Activated naive CD8-positive, alpha-beta T cell (primary cell): ENCODE results near the gene YWHAE.

ENCODE experiments used
- H3K27ac Mint-ChIP-seq: one replicate; pipeline ENCODE4 v1.8.0; 2021; ENCODE audit warnings: mixed read lengths
- H3K27me3 Mint-ChIP-seq: one replicate; pipeline ENCODE4 v1.8.0; 2021; ENCODE audit warnings: mixed read lengths
- H3K36me3 Mint-ChIP-seq: one replicate; pipeline ENCODE4 v1.8.0; 2021; ENCODE audit warnings: mixed read lengths
- H3K4me1 Mint-ChIP-seq: one replicate; pipeline ENCODE4 v1.8.0; 2021; ENCODE audit warnings: low read depth, mixed read lengths
- H3K4me3 Mint-ChIP-seq: one replicate; pipeline ENCODE4 v1.8.0; 2021; ENCODE audit warnings: mild to moderate bottlenecking, mixed read lengths
- H3K9me3 Mint-ChIP-seq: one replicate; pipeline ENCODE4 v1.8.0; 2021; ENCODE audit warnings: low read depth, mixed read lengths

The YWHAE gene

DNA sequence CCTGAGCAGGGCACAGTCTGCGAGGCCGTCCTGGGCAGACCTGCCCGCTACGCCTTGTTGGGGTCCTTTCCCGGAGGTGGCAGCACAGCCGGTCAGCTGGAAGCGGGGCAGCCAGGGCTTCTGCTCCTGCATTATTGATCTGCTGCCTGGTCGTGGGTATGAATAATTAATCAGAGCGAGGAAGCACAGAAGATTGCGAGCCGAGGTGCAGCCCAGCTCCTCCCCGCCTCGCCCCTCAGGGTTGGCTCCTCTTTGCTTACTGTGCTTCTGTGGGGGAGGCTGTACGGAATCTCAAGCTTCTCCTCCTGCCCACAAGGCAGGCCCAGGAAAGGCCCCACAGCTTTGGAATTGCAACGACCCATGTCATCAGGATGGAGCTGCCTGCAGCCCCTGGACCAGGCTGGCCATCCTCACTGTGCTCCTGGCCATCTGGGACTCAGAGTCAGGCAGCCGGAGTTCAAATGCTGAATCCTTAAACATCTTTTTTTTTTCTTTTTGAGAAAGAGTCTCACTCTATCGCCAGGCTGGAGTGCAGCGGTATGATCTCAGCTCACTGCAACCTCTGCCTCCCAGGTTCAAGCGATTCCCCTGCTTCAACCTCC lies 95.0 kb downstream of the YWHAE start:
- peaks cover 2% of the 10 kb centered on the region for H3K4me1 Mint-ChIP-seq
- H3K4me3 Mint-ChIP-seq = no peak overlapping the region
- no peaks in the 10 kb centered on the region for H3K36me3 Mint-ChIP-seq
- no peaks in the 10 kb centered on the region for H3K9me3 Mint-ChIP-seq
- H3K27ac Mint-ChIP-seq = no peak overlapping the region
- peaks cover 6% of the 10 kb centered on the region for H3K27me3 Mint-ChIP-seq

DNA sequence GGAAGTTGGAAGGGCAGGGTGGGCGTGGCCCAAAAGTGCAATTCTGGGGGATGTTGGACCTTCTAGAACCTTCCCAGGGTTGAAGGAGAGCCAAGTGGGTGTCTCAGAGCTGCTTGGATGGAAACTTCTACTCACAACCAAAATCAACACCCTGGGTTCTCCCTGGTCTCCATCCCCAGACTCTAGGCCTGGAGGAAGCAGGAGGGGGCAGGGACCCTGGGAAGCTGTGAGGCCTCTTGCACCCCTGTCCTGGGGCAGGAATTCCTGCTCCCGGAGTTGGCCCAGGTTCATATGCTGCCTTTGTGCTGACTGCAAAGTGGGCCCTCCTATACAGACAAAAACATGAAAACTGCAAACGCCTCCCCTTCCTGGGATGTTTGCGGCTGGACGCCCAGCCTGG lies 95.5 kb downstream of the YWHAE start:
- no peak overlapping the region for H3K4me3 Mint-ChIP-seq
- H3K27me3 Mint-ChIP-seq = peaks cover 6% of the 10 kb centered on the region
- no peak overlapping the region for H3K27ac Mint-ChIP-seq
- peaks cover 2% of the 10 kb centered on the region for H3K4me1 Mint-ChIP-seq
- no peaks in the 10 kb centered on the region for H3K9me3 Mint-ChIP-seq
- H3K36me3 Mint-ChIP-seq = no peaks in the 10 kb centered on the region

GRCh38 chr17:1302761-1303160 lies 97.3 kb downstream of the YWHAE start:
- Mint-ChIP-seq H3K4me3 (no peak overlapping the region), H3K9me3 (no peaks in the 10 kb centered on the region), H3K27me3 (peaks cover 7% of the 10 kb centered on the region), H3K27ac (no peak overlapping the region), H3K4me1 (peaks cover 10% of the 10 kb centered on the region), H3K36me3 (no peaks in the 10 kb centered on the region)

DNA sequence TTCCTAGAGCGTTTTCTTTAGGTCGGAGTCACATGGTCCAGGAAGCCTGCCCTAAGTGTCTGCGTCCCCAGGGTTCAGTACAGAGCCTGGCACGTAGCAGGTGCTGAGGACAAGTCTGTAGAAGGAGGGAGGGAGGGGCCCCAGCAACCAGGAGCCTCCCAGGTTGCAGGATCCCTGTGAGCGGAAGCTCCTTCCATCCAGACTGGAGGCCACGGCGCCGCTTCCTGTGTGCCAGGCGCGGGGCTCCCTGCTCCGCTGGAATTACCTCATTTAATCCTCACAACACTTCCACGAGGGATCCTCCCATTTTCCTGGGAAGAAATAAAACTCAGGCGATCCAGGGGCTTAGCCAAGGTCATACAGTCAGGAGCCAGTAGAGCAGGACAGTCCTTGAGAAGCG lies 98.5 kb downstream of the YWHAE start:
- peaks cover 22% of the 10 kb centered on the region for H3K4me1 Mint-ChIP-seq
- no peak overlapping the region for H3K4me3 Mint-ChIP-seq
- H3K27ac Mint-ChIP-seq = no peak overlapping the region
- no peaks in the 10 kb centered on the region for H3K36me3 Mint-ChIP-seq
- H3K9me3 Mint-ChIP-seq = no peaks in the 10 kb centered on the region
- peaks cover 2% of the 10 kb centered on the region for H3K27me3 Mint-ChIP-seq

GRCh38 chr17:1300371-1300905 lies 99.6 kb downstream of the YWHAE start:
- H3K27me3 Mint-ChIP-seq = peaks cover 2% of the 10 kb centered on the region
- H3K4me1 Mint-ChIP-seq = peaks cover 28% of the 10 kb centered on the region

DNA sequence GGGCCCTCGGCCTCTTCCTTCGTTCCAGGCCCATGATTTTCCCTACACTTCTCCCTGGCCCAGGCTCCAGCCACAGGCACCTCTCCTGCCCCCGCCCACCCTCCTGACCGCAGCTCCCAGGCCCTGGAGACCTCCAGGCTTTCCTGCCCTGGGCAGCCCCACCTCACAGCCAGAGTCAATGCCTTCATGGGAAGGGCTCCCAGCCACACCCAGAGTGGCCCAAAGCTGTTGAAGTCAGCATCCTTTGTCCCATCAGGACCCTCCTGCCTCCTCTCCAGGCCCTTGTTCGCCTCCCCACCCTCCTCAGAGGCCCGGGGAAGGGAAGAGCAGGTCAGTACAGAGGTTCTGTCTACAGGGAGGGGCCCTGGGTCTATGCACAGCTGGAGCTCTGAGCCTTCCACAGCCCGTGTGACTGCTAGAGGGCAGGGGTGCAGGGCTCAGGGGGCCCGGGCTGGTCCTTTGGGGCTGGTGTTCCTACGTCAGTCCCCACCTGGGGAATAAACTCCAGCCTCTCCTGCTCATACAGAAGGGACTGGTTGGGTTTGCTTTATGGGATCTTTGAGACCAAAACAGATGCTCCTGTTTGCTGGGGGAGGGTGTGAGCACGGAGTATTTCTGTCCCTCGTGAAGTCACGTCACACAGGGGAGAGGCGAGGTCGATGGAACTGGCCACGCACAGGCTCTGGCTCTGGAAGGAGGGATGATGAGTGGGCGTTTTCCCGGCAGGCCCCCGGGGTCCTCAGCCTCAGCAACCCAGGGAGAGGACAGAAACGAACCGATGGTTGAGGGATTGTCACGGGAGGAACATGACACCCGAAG lies 100.3 kb downstream of the YWHAE start:
- Mint-ChIP-seq H3K4me3 (no peak overlapping the region), H3K27ac (peak overlapping the region; percentile 28), H3K9me3 (no peaks in the 10 kb centered on the region), H3K4me1 (peaks cover 35% of the 10 kb centered on the region), H3K36me3 (no peaks in the 10 kb centered on the region), H3K27me3 (peaks cover 2% of the 10 kb centered on the region)

More at GRCh38 chr17:1300371-1300905, 99.6 kb downstream of the YWHAE start:
- H3K9me3 Mint-ChIP-seq = no peaks in the 10 kb centered on the region
- H3K27ac Mint-ChIP-seq = no peak overlapping the region
- no peaks in the 10 kb centered on the region for H3K36me3 Mint-ChIP-seq
- no peak overlapping the region for H3K4me3 Mint-ChIP-seq

- Mint-ChIP-seq H3K27ac (no peak overlapping the region), H3K4me1 (peaks cover 46% of the 10 kb centered on the region), H3K27me3 (peaks cover 2% of the 10 kb centered on the region), H3K36me3 (no peaks in the 10 kb centered on the region), H3K9me3 (peaks cover under 1% of the 10 kb centered on the region), H3K4me3 (peak overlapping the region; percentile 44)
These were observed 101.4 kb downstream of the YWHAE start for GRCh38 chr17:1298606-1299005.
